Activated CD8-positive, alpha-beta memory T cell treated with anti-CD3 and anti-CD28 coated beads for 36 hours (primary cell): ENCODE measurements around the gene ZNF385C. TPM values are rescaled to one million over a fixed set of nuclear protein-coding genes. Genes with fewer than 3 reads are reported as not detected.

Source experiments
- CTCF ChIA-PET: fragments of 350-600 bp; sonication (Branson Sonifier 250); formaldehyde crosslinking; loops from one replicate; lab custom pipeline; 2021; ENCODE audit warnings: antibody characterized with exemption; lab: Charles Lee
- POLR2A ChIA-PET: fragments of 350-600 bp; sonication (Branson Sonifier 250); formaldehyde crosslinking; loops from one replicate; lab custom pipeline; 2021; ENCODE audit warnings: antibody characterized with exemption; lab: Charles Lee
- total RNA-seq, 2 experiments: library from RNA; stranded (reverse); gene quantifications; one replicate each; pipeline ENCODE4 v1.2.3, GENCODE V29; 2021

The ZNF385C gene
- total RNA-seq, 2 experiments from 2014 or later: 0.10 TPM; not detected in 1

DNA sequence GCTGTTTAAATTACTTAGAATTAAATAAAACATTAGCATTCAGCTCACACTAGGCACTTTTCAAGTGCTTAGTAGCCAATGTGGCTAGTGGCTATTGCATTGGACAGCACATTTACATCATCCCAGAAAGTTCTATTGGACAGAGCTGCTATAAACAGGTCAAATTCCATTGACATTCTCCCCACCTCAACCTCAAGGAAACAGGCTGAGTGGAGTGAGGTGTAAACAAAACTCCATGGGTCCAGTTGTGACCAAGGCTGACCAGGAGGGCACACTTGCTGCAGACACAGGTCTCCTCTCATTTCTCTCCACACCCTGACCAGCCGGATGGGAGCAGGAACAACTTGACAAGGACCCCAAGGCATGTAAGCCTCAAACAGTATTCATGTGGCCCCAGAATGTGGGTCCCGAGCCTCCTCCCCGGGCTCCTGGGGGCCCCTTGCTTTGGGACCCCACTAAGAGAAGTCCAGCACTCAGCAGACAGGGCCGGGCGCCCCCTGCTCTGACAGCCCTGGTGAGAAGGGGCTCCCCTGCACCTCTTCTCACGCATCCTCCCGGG is 48.4 kb downstream of the ZNF385C start:
- ChIA-PET POLR2A (no interaction called here), CTCF (interaction anchor here (1.1 to 1.2 kb wide), 2 partner anchors 19 to 52 kb away, joined by 3 to 4 read pairs; no protein-coding TSS in a partner anchor)

DNA sequence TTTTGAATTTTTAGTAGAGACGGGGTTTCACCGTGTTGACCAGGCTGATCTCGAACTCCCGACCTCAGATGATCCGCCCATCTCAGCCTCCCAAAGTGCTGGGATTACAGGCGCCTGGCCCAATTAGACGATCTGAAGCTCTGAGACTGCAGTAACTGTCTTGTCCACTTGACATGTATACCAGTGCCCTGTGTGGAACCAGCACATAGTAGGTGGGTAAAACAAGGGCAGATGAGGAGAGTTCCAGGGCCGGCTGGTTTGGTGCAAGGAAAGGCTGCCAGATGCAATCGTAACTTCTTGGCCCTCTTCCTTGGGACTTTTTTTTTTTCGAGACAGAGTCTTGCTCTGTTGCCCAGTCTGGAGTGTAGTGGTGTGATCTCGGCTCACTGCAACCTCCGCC is 50.9 kb downstream of the ZNF385C start:
- CTCF ChIA-PET: interaction anchor here (1.2 kb wide), 1 partner anchor 84 kb away, joined by 3 read pairs; no protein-coding TSS in a partner anchor
- POLR2A ChIA-PET: no interaction called here

DNA sequence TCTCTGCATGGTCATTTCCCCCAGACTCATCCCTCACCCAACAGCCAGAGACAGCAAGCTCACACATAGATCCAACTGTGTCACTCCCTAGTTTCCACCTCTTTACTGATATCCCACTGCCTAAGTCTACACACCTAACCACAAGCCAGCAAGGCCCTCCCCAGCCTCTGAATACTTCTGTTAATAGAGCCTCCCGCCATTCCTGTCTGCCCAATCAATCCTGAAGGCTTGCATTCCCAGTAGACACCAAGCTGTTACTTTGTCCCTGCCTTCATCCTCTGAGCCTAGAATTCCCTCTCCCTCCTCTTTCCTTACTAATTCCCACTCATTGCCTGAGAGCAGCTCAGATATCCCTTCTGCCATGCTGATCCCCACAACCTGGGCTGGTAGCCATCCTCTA is 52.6 kb downstream of the ZNF385C start:
- ChIA-PET POLR2A (no interaction called here), CTCF (no interaction called here)

DNA sequence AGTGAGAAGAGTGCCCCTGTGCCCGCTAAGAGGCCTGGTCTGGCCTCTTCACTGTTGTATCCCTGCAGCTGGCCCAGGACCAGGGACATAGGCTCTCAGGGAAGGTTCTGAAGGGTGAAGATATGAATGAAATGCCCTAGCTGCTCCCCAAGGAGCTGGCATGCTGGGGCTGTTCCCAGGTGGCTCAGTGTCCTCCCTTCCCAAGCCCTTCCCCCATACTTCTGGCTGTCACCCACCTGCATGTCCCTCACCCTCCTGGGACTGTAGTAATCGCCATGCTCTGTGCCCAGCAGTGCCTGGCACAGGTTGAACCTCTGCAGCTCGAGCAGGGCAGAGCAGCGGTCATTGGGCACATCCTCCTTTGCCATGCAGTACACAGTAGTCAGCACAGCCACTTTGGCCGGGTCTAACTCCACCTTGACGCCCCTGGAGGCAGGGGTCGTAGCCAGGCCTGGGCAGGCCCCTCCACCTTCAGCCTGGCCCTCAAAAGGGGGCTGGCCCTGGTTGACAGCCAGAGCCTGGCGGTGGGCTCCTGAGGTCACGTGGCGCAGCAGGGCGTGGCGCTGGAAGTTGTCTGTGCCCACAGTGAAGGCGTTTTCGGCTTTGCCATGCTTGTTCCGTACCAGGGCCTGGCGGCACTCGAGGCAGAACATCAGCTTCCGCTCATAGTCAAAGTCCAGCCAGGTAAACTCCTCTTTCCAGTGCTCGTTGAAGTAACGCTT is 55.5 kb downstream of the ZNF385C start:
- CTCF ChIA-PET: interaction anchor here (0.8 kb wide), 1 partner anchor 81 kb away, joined by 3 read pairs; no protein-coding TSS in a partner anchor

DNA sequence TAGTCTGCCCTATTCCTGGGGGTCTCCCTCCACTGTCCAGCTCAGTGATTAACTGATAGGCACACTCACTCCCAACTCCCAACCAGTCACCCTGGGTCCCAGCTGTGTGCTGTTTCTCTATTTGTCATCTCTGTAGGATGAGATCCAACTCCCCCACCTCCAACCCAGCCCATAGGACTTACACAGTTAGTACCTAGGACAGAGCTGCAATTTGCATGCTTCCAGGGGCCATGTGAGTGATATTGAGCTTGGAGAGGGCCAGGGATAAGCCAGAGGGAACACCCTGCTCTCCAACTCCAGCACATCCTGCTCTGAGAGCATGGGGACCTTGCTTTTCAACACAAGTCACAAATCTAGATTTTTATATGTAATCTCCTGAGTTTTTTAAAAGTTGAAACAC is 56.7 kb downstream of the ZNF385C start:
- CTCF ChIA-PET: interaction anchor here (0.7 to 0.8 kb wide), 2 partner anchors 17 to 82 kb away, joined by 3 to 4 read pairs; no protein-coding TSS in a partner anchor
- POLR2A ChIA-PET: interaction anchor here (0.6 kb wide), 1 partner anchor 34 kb away, joined by 7 read pairs; no protein-coding TSS in a partner anchor

More for the DNA sequence above, 55.5 kb downstream of the ZNF385C start:
- POLR2A ChIA-PET: no interaction called here

DNA sequence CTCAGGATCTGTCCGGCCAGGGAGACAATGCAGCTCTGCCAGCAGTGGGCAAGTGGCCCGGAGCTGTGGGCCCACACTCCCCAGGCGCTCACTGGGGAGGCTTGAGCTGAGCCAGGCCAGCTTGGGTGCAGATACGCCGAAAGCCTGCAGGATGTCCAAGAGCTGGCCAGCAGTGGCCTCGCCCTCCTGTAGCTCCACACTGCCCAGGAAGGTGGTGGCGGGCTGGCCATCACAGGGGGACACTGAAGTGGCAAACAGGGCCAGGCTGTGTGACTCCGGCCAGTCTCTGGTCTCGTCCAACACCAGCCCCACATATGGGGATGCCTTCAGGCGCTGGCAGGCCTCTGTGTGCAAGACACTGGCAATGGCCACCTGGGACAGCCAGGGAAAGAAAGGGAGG is 57.5 kb downstream of the ZNF385C start:
- ChIA-PET CTCF (interaction anchor here (1.6 kb wide), 1 partner anchor 16 kb away, joined by 4 read pairs; no protein-coding TSS in a partner anchor), POLR2A (interaction anchor here (0.6 kb wide), 1 partner anchor 33 kb away, joined by 7 read pairs; no protein-coding TSS in a partner anchor)

DNA sequence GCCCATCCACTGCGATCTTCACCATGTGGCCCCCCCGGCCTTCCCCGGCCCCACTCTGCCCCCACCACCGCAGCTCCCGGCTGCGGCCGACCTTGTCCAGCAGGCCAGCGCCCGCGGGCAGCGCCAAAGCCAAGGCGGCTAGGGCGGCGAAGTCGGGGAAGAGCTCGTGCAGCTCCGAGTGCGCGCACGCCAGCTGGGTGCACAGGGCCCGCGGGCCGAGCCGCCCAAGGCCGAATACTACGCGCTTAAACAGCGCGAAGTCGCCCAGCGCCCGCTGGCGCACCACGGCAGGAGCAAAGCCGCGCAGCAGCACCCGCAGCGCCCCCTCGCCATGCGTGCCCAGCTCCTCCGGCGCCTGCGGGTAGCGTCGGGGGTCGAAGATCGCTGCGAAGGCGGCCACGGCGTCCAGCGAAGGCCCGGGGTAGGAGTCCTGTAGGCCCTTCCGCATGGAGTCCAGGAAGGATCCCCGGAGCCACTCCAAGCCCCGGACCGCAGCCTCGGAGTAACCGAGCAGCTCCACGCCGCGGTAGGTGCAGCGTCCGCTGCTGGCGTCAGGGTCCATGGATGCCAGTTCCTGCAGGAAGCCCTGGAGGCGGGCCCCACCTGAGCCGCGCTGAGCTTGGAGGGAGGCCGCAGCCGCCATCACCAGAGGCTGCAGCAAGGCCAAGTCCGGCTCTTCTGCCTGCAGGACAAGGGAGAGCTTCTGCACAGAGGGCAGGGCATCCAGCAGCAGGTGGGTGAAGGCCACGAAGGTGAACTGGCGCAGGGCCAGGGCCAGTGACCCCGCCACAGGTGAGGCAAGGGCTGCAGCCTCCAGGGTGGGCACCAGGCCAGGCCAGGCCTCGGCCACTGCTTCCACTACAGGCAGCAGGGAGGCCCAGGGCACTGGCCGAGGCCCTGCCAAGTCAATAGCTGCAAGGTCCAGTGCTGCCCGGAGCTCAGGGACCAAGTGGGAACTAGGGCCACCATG is 58.2 kb downstream of the ZNF385C start:
- ChIA-PET POLR2A (no interaction called here), CTCF (interaction anchor here (0.6 to 1.6 kb wide), 4 partner anchors 14 to 57 kb away, joined by 3 to 4 read pairs (median 3); no protein-coding TSS in a partner anchor)

DNA sequence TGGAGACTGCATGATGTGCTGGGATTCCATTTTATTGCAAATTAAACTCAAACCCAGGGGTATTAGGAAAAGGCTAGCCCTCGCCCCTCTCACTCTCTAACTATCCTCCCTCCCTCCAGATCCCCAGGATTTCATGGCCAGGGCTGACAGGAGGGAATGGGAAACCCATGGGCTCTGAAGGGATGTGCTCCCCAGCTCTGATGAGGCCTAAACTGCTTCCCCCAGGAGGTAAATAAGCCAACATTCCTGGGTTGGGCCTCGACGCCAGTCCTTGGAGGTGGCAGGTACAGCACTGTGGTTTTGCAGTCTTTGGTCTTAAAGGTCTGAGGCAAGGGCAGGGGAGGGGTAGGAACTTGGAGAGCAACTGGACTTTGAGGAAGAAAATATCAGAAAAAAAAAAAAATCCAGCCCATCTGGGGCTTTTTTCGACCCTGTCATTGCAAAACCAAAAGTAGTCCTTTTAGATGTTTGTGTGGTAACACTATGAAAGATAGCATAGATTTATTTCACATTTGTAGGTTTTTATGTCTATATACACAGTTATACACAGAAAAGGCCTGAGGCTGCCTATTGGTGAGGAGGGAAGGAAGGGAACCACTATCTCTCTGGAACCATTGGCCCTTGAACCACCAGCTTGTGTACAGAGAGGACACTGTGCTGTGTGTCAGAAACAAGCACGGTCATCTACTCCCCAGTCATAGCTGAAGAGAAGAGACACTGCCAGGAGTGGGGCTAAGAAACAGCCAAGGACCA is 59.9 kb downstream of the ZNF385C start:
- ChIA-PET POLR2A (no interaction called here), CTCF (no interaction called here)

DNA sequence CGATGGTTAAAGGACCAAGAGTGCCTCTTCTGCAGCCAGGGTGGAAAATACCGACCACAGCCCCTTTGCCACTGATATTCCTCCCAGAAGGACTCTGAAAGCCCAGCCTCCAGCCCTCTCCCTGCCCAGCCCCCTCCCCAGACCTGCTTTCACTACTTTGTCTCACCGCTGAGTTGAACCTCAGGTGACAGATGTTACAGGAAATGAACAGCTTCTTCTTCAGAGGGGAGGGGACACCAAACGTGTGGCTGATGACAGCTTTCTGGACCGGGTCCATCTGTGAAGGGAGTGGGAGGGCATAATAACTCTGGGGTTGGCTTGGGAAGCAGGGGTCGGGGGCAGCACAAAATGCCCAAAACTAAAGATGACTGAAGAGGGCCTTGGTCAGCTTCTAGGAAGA is 64.2 kb downstream of the ZNF385C start:
- ChIA-PET POLR2A (no interaction called here), CTCF (interaction anchor here (1.2 kb wide), 1 partner anchor 9 kb away, joined by 3 read pairs; no protein-coding TSS in a partner anchor)

DNA sequence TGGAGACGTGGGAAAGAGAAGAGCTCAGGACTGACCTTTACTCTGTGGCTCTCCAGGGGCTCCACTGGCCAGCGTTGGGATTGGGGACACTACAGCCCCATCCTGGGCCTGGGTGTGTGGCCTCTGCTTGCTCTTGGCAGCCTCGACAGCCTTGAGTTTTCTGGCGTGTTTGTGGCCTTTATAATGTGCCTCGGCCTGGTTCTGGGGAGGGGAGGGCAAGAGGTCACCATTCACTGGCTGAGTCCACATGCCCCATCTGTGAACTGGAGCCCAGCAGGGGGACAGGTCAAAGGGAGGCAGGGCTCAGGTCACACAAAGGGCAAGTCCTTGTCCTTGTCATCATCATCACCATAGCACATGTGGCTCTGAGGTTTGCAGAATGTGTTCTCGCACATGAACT is 66.7 kb downstream of the ZNF385C start:
- ChIA-PET CTCF (interaction anchor here (0.6 to 1.5 kb wide), 4 partner anchors 12 to 186 kb away, joined by 3 to 5 read pairs (median 3); partner anchors contain the start of gene NKIRAS2), POLR2A (no interaction called here)

DNA sequence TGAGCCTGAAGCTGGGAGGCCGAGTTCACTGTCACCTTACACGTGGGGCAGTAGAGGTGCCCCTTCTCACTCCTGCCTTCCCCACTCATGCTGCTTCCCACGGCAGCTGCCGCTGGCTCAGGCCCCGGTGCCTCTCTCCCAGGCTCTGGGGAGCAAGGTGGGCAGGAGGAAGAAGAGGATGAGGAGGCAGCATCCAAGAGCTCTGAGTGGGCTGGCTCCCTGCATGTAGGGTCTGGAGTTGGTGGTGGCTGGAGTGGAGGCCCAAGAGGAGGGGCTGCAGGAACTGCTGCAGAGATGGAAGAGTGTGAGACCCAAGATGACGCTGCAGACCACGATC is 69.5 kb downstream of the ZNF385C start:
- ChIA-PET POLR2A (no interaction called here), CTCF (interaction anchor here (0.6 kb wide), 1 partner anchor 246 kb away, joined by 4 read pairs; no protein-coding TSS in a partner anchor)

DNA sequence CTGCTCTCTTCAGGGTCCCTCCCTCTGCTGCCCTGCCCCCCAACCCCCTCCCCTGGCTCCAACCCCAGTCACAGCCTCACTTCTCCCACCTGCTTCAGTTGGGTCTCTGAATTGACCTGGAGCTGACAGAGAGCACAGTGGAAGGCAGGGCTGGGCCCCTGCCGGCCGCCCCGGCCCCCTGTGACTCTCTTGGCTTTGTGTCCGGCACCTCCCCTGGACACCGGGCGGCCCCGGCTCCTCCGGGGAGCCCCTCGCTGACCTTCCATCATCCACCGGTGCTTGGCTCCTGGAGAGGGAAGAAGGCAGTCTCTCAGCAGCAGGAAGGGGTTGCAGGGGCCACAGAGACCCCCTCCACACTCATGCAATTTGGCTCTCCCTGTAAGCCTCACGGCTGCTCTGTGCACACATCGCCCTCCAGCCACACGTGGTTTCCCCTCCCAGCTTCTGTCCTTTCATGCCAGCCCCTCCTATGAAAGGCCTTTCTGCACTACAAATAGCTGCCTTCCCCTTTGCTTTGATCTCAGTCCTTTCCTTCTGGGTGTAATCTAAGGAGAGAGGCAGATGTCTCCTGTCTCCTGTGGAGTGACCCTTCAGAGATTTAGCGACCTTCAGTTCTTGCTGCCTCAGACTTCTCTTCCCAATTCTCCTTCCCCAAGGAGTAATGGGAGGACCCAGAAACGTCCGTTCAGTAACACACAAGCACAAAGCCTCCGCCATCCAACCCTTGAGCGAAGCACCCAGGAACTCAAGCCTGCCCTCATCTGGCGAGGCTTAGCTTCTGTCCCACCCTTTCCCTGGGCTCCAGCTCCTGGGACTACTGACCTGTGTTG is 70.1 kb downstream of the ZNF385C start:
- ChIA-PET CTCF (interaction anchor here (0.6 kb wide), 1 partner anchor 246 kb away, joined by 4 read pairs; no protein-coding TSS in a partner anchor), POLR2A (no interaction called here)

DNA sequence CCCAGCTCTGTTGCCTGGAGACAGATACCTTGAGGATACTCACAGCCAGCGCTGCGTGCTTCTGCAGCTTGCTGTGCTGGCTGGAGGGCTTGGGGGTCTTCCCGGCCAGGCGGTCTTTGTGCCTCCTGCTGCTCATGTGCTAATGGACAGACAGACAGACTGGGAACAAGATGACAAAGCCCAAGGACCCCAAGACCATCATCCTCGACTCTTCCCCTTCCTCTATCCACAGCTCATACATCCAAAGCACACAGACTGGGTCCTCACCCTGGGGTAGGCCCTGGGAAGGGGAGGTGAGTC is 70.7 kb downstream of the ZNF385C start:
- POLR2A ChIA-PET: interaction anchor here (2.0 kb wide), 1 partner anchor 11 kb away, joined by 8 read pairs; the partner anchor contains the start of gene DNAJC7
- CTCF ChIA-PET: interaction anchor here (1.1 kb wide), 1 partner anchor 74 kb away, joined by 3 read pairs; no protein-coding TSS in a partner anchor

DNA sequence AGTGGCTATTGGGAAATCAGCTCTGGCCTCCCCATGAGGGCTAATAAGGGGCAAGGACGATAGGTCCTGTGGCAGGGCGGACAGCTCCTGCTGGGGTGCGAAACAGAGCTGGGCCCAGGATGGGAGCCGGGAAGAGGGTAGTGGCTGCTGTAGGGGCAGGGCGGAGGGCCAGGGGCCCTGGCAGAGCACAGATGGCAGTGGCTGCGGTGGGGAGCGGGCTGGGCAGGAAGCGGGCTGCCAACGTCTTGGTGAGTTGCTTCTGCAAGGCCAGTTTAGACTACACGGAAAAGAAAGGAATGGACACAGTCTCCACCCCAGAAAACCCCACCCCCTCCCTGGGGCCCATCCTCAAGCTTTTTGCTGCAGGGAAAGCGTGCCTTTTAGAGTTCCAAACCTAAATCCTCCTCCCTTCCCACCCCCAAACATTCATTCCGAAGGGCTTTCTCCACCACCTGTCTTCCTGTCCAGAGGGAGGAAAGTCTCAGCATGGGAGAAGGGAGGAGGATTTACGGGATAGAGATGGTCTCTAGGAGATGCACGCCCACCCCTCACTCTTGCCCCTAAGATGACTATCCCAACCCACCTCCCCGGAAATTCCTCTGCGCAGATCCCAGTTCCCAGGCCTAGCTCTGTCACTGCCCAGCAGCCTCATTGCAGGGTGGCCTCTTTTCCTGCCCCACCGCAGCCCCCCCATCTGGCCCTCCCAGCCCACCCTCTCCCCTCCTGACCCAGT is 71.2 kb downstream of the ZNF385C start:
- CTCF ChIA-PET: interaction anchor here (0.7 to 2.9 kb wide), 6 partner anchors 9 to 91 kb away, joined by 3 to 15 read pairs (median 3); no protein-coding TSS in a partner anchor
- POLR2A ChIA-PET: interaction anchor here (0.5 to 2.0 kb wide), 2 partner anchors 11 to 249 kb away, joined by 8 read pairs; partner anchors contain the start of gene DNAJC7

DNA sequence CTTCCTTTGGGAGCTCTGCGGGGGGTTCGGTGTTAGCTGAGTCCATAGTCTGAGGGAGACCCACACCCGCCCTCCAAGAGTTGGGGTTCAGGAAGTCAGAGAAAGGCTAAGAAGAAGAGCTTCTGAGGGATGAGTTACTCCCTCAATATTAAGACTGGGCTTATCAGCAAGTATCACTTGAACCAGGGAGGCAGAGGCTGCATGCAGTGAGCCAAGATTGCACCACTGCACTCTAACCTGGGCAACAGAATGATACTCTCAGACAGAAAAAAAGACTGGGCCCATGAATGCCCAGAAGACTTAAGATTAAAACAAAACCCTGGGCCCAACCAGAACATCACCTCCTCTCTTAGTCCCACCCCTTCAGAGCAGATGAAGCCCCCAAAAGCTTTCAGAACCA is 72.3 kb downstream of the ZNF385C start:
- POLR2A ChIA-PET: interaction anchor here (2.0 kb wide), 1 partner anchor 9 kb away, joined by 8 read pairs; the partner anchor contains the start of gene DNAJC7

DNA sequence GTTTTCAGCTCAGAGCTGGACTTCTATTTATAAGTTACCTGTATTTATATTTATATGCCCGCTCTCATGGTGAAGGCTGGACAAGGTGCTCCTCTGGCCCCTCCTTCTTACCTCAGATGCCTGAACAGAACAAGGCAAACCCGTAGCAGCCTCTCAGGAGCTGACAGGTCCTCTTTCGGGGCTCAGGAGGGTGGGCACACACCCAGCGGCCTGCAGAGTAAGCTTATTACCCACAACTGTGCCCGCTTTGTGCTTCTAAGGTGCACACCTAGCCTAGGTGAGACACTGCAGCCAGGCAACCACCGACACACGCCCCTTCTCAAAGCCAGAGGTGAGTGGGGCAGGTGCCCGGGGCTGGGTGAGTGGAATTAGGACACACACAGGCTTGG is 73.1 kb downstream of the ZNF385C start:
- ChIA-PET POLR2A (no interaction called here), CTCF (interaction anchor here (0.7 to 2.9 kb wide), 15 partner anchors 9 to 96 kb away, joined by 3 to 15 read pairs (median 4); partner anchors contain the start of genes DHX58 and KAT2A)

More for the DNA sequence above, 72.3 kb downstream of the ZNF385C start:
- CTCF ChIA-PET: interaction anchor here (1.0 to 2.9 kb wide), 9 partner anchors 8 to 92 kb away, joined by 3 to 15 read pairs (median 4); no protein-coding TSS in a partner anchor
